ENCODE measurements around the gene CAV2.

The CAV2 gene

DNA sequence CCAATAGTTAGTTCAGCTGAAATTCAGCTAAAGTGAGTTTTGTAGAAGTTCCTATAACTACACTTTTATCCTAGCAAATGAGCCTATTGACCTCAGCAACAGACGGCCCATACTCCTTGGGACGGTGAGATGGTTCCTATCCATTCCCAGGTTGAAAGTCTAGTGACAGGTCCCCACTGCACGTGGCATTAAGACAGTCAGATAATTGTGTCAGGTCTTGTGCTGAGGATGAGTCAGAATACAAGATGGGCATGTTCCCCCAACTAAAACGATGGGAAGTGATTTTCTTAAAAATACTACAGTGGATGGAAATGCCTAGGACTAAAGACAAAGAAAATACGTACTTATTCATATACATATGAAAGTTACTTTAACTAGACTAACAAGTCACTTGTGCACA lies 27.4 kb downstream of the CAV2 start:
- DNase-seq (ENCODE audit: low read depth, low spot score), result no peak
- TF ChIP-seq CTCF (IDR thresholded peaks at IDR 0.05; ENCODE audit: insufficient read depth, low read length, missing control alignments), result no peak
- peak overlapping the region; percentile 99 for H3K4me3 ChIP-seq (ENCODE audit: low read depth, low read length)
- ChIA-PET CTCF (interaction anchor here (0.7 to 5.3 kb wide), 42 partner anchors 10 to 354 kb away, joined by 3 to 129 read pairs (median 6); partner anchors contain the start of gene CAV2), POLR2A (interaction anchor here (0.9 to 3.2 kb wide), 12 partner anchors 9 to 267 kb away, joined by 3 to 36 read pairs (median 8); partner anchors contain the start of gene CAV2)

DNA sequence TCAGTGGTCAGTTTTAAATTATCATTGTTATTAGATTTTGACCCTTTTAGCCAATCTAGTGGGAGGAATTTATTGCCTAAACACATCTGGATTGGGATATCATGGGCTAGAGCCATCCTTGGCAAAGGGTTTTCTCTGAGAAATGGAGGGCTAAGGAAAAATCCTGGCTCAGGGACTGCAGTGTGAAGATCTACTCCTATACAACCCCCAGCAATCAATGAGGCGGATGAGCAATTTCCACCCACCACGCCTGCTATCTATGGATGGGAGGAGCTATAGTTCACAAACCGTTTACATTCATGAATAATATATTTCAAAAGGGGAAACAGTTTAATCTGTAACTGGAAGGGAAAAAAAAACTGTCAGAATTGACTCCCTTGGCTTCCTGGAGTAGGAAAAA lies 28.0 kb downstream of the CAV2 start:
- TF ChIP-seq CTCF (IDR thresholded peaks at IDR 0.05; ENCODE audit: insufficient read depth, low read length, missing control alignments), result no peak
- ChIA-PET CTCF (interaction anchor here (1.4 to 5.3 kb wide), 15 partner anchors 9 to 355 kb away, joined by 3 to 129 read pairs (median 13); no protein-coding TSS in a partner anchor), POLR2A (interaction anchor here (0.9 to 3.2 kb wide), 6 partner anchors 28 to 256 kb away, joined by 3 to 18 read pairs (median 10); partner anchors contain the start of gene CAV2)
- H3K4me3 ChIP-seq (ENCODE audit: low read depth, low read length), result peak overlapping the region; percentile 99
- DNase-seq (ENCODE audit: low read depth, low spot score), result no peak

GRCh38 chr7:116528008-116528789 lies 28.7 kb downstream of the CAV2 start:
- POLR2A ChIA-PET, result interaction anchor here (0.9 to 3.2 kb wide), 7 partner anchors 29 to 257 kb away, joined by 3 to 18 read pairs (median 4); partner anchors contain the start of gene CAV2
- peak; percentile 78 for DNase-seq (ENCODE audit: low read depth, low spot score)
- no peak for TF ChIP-seq CTCF (IDR thresholded peaks at IDR 0.05; ENCODE audit: insufficient read depth, low read length, missing control alignments)
- H3K4me3 ChIP-seq (ENCODE audit: low read depth, low read length), result peak overlapping the region; percentile 99
- CTCF ChIA-PET, result interaction anchor here (1.0 to 5.3 kb wide), 13 partner anchors 8 to 356 kb away, joined by 3 to 129 read pairs (median 13); no protein-coding TSS in a partner anchor

GRCh38 chr7:116529250-116529649 lies 29.7 kb downstream of the CAV2 start:
- POLR2A ChIA-PET, result interaction anchor here (0.9 to 1.3 kb wide), 2 partner anchors 53 to 59 kb away, joined by 3 read pairs; no protein-coding TSS in a partner anchor
- no peak for TF ChIP-seq CTCF (IDR thresholded peaks at IDR 0.05; ENCODE audit: insufficient read depth, low read length, missing control alignments)
- DNase-seq (ENCODE audit: low read depth, low spot score), result no peak
- CTCF ChIA-PET, result interaction anchor here (0.8 to 5.3 kb wide), 8 partner anchors 53 to 357 kb away, joined by 3 to 129 read pairs (median 4); no protein-coding TSS in a partner anchor
- peak overlapping the region; percentile 44 for H3K4me3 ChIP-seq (ENCODE audit: low read depth, low read length)

DNA sequence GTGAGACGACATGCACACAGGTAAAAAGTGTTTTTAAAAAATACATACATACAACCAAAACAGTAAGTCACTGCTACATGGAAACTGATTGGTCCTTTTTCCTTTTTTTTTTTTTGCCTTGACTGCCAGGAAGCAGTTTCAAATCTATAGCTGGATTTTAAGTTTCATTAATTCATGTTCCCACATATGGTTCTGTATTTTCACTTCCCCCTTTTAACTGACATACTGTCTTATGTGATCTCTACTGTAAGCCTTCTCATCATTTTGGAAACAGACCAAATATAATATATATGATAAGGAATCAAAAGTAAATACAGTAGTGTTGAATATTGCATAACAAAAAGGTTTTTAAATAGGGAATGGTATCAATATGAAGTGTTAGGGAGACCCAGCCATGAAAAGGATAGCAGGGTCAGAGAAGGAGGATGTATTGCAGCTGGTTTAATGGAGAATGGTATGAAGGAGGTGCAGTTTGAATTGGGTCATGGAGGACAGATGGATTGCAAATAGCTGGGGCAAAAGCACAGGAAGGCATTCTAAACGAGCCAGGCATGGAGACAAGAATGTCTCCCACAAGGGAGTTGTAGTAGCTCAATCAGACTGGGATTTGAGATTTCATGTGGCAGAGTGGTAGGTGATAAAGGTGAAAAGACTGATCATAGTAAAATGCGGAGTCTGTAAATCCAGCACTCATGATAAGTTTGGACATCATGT lies 30.7 kb downstream of the CAV2 start:
- no peak for TF ChIP-seq CTCF (IDR thresholded peaks at IDR 0.05; ENCODE audit: insufficient read depth, low read length, missing control alignments)
- ChIA-PET POLR2A (interaction anchor here (0.6 to 1.1 kb wide), 3 partner anchors 59 to 354 kb away, joined by 3 to 4 read pairs (median 4); no protein-coding TSS in a partner anchor), CTCF (interaction anchor here (1.0 to 5.3 kb wide), 7 partner anchors 11 to 358 kb away, joined by 3 to 39 read pairs (median 4); no protein-coding TSS in a partner anchor)
- H3K4me3 ChIP-seq (ENCODE audit: low read depth, low read length), result peak overlapping the region; percentile 43
- DNase-seq (ENCODE audit: low read depth, low spot score), result no peak

Data from AG04449 (cell line).